HepG2 (cell line): Measurements from ENCODE around the gene TOM1L1. TPM values are rescaled to one million over a fixed set of nuclear protein-coding genes. Genes with fewer than 3 reads are reported as not detected.

Experiments
- ATAC-seq: fragments of 200-7000 bp; cut with Tn5 transposase; 3 replicates; pipeline ENCODE4 v1.9.1; 2020; ENCODE audit warnings: mild to moderate bottlenecking, moderate library complexity
- BruUV-seq: library from RNA; stranded (reverse); fragments of 400-500 nt; replicated peaks from 2 replicates; lab custom pipeline; 2021; lab: Mats Ljungman, UMichigan
- CTCF ChIA-PET: fragments of 300-600 bp; formaldehyde crosslinking; extraction: SDS; loops from one replicate; lab custom pipeline; 2021; ENCODE audit warnings: low total read pairs, inconsistent platforms, low intra/inter-chr PET ratio; lab: Yijun Ruan, JAX
- POLR2A ChIA-PET: fragments of 350-600 bp; sonication (Branson Sonifier 250); formaldehyde crosslinking; loops from one replicate; lab custom pipeline; 2020; ENCODE audit warnings: antibody characterized with exemption, inconsistent platforms; lab: Yijun Ruan, JAX
- DNase-seq: peaks from one replicate; pipeline ENCODE4 v3.0.0-alpha.2; 2015; ENCODE audit warnings: low spot score
- FAIRE-seq: peaks from 3 replicates; lab custom pipeline; 2011; peaks lifted over from hg19 to GRCh38; lab: Jason Lieb, UNC
- H2AFZ ChIP-seq: one replicate; pipeline ENCODE4 v1.6.1; 2011; ENCODE audit warnings: low read length, inconsistent platforms
- H3K27ac ChIP-seq: fragments of 300-600 bp; 3 replicates; pipeline ENCODE4 v1.8.0; 2011; ENCODE audit warnings: mixed run types, mild to moderate bottlenecking, mixed read lengths, low read length, inconsistent platforms; ENCODE audit not compliant: insufficient read depth; ENCODE audit errors: extremely low read length
- H3K27me3 ChIP-seq, 2 experiments: fragments of 200-600 bp in 1 of 2; 2 replicates in 1 of 2; 3 replicates in 1 of 2; pipeline versions ENCODE4 v1.6.0 to v1.8.0; 2011; ENCODE audit warnings: low read length in 2 of 2, mild to moderate bottlenecking in 2 of 2, moderate library complexity in 2 of 2, inconsistent platforms in 1 of 2; ENCODE audit not compliant: insufficient read depth in 2 of 2, control insufficient read depth in 1 of 2
- H3K36me3 ChIP-seq, 2 experiments: fragments of 200-600 bp in 1 of 2; replicated peaks in 1 of 2; 2 replicates in 1 of 2; 3 replicates in 1 of 2; pipeline versions ENCODE4 v1.5.1 to v1.8.0; 2011; ENCODE audit warnings: low read length in 2 of 2, inconsistent platforms in 1 of 2; ENCODE audit not compliant: insufficient read depth in 2 of 2, control insufficient read depth in 1 of 2
- H3K4me1 ChIP-seq: 2 replicates; pipeline ENCODE4 v1.5.1; 2012; ENCODE audit warnings: low read length, inconsistent platforms; ENCODE audit not compliant: insufficient read depth
- H3K4me2 ChIP-seq: 2 replicates; pipeline ENCODE4 v1.6.0; 2011; ENCODE audit warnings: low read depth, low read length, inconsistent platforms
- H3K4me3 ChIP-seq, 3 experiments: fragments of 200-600 bp in 1 of 3; sonication (generic), shearing (Covaris generic) in 1 of 3; replicated peaks in 1 of 3; 2 replicates each; pipeline ENCODE4 v1.5.1; 2011 to 2016; ENCODE audit warnings: low read length in 3 of 3, inconsistent platforms in 2 of 3, low read depth in 2 of 3, mild to moderate bottlenecking in 2 of 3, control low read depth in 1 of 3, mixed read lengths in 1 of 3; ENCODE audit not compliant: insufficient read depth in 1 of 3
- H3K79me2 ChIP-seq: one replicate; pipeline ENCODE4 v1.6.1; 2011; ENCODE audit warnings: low read length, inconsistent platforms; ENCODE audit not compliant: insufficient read depth
- H3K9ac ChIP-seq: 2 replicates; pipeline ENCODE4 v1.6.0; 2011; ENCODE audit warnings: mild to moderate bottlenecking, low read depth, low read length, inconsistent platforms; ENCODE audit not compliant: insufficient read depth
- H3K9me3 ChIP-seq: 2 replicates; pipeline ENCODE4 v1.5.1; 2012; ENCODE audit warnings: mild to moderate bottlenecking, low read length
- H4K20me1 ChIP-seq: 2 replicates; pipeline ENCODE4 v1.6.0; 2011; ENCODE audit warnings: inconsistent platforms, mild to moderate bottlenecking, low read length, moderate library complexity; ENCODE audit not compliant: insufficient read depth
- HMG20B ChIP-seq: conservative IDR thresholded peaks from 2 replicates; pipeline ENCODE4 v1.6.1; 2016; ENCODE audit warnings: missing genetic modification reagents, missing compliant biosample characterization
- HMGA1 ChIP-seq: sonication (generic); formaldehyde crosslinking; conservative IDR thresholded peaks from 2 replicates; pipeline ENCODE4 v1.4.0; 2020; ENCODE audit warnings: missing genetic modification reagents
- MXI1 ChIP-seq: IDR thresholded peaks from 3 replicates; pipeline ENCODE4 v1.6.1; 2012; ENCODE audit warnings: low read depth, low read length, inconsistent platforms, borderline replicate concordance
- NFAT5 ChIP-seq: sonication (generic); formaldehyde crosslinking; IDR thresholded peaks from 2 replicates; pipeline ENCODE4 v1.4.0; 2020; ENCODE audit warnings: missing genetic modification reagents
- POLR2G ChIP-seq: fragments of 200-400 bp; formaldehyde crosslinking; IDR thresholded peaks from 2 replicates; pipeline ENCODE4 v1.6.1; 2018; ENCODE audit warnings: mild to moderate bottlenecking, low read depth, low read length, moderate library complexity
- TSC22D2 ChIP-seq: sonication (generic); formaldehyde crosslinking; IDR thresholded peaks from 2 replicates; pipeline ENCODE4 v1.5.1; 2020; ENCODE audit warnings: missing genetic modification reagents, mild to moderate bottlenecking, borderline replicate concordance
- XBP1 ChIP-seq: sonication (generic); formaldehyde crosslinking; IDR thresholded peaks from 2 replicates; pipeline ENCODE4 v1.5.0; 2020; ENCODE audit warnings: missing genetic modification reagents
- ZBTB26 ChIP-seq: IDR thresholded peaks from 2 replicates; pipeline ENCODE4 v1.6.1; 2016; ENCODE audit warnings: missing compliant biosample characterization, missing genetic modification reagents, borderline replicate concordance
- ZNF17 ChIP-seq: sonication (generic); formaldehyde crosslinking; IDR thresholded peaks from 2 replicates; pipeline ENCODE4 v1.5.0; 2020; ENCODE audit warnings: mild to moderate bottlenecking, missing genetic modification reagents
- ZNF225 ChIP-seq: sonication (generic); formaldehyde crosslinking; IDR thresholded peaks from 2 replicates; pipeline ENCODE4 v1.4.0; 2020; ENCODE audit warnings: mild to moderate bottlenecking, missing genetic modification reagents
- ZNF646 ChIP-seq: sonication (generic); formaldehyde crosslinking; IDR thresholded peaks from 2 replicates; pipeline ENCODE4 v1.9.0; 2021; ENCODE audit warnings: mild to moderate bottlenecking, missing genetic modification reagents
- whole genome bisulfite sequencing: methylation state at CpG from one replicate; pipeline ENCODE4 v1.1.6; 2017; ENCODE audit warnings: low lambda C conversion rate; 5-methylcytosine and 5-hydroxymethylcytosine counted together
- in situ Hi-C: cut with HindIII; loops from 2 replicates; pipeline ENCODE4 v1.10.0; 2017; ENCODE audit warnings: low pct_unique_long_range_greater_than_20kb; ENCODE audit not compliant: extremely low pct_ligation_motif_present
- intact Hi-C: fragments of 100-400 bp; cut with micrococcal nuclease; formaldehyde crosslinking; loops from one replicate; pipeline ENCODE4 v1.10.0; 2022; ENCODE audit not compliant: unreplicated experiment
- polyA plus RNA-seq, 8 experiments: library from polyadenylated mRNA; depleted of rRNA in 3 of 8; stranded (reverse) in 7 of 8; unstranded in 1 of 8; fragments of >200 nt; fragmentation: Illumina TruSeq in 4 of 8; extraction: Trizol in 4 of 8; gene quantifications; 2 replicates each; pipeline versions ENCODE4 v1.2.1 to v1.2.3, GENCODE V29; 2011 to 2016; ENCODE audit warnings: low read depth in 4 of 8, missing spikeins in 1 of 8, mixed read lengths in 1 of 8; ENCODE audit not compliant: insufficient read depth in 1 of 8
- total RNA-seq, 5 experiments: library from RNA; depleted of rRNA; stranded (reverse); fragments of >200 nt; fragmentation: Illumina TruSeq; extraction: Trizol; gene quantifications; 2 replicates each; pipeline ENCODE4 v1.2.3, GENCODE V29; 2016; ENCODE audit warnings: low read depth in 1 of 5

TOM1L1 gene
- total and polyA plus RNA-seq, 2 of the 13 experiments (the other 11 are each of a cell fraction or from before 2014, with no cell fraction given), result 45.3 to 51.3 TPM

GRCh38 chr17:54863176-54863575, 37.5 kb upstream of the TOM1L1 start:
- H3K9me3 ChIP-seq, result no peaks in the 10 kb centered on the region
- ChIA-PET CTCF (no interaction called here), POLR2A (no interaction called here)
- no peak overlapping the region for H3K4me2 ChIP-seq
- H3K9ac ChIP-seq, result no peak overlapping the region
- no peak overlapping the region for H3K4me3 ChIP-seq
- ATAC-seq (no peak), FAIRE-seq (no peak), DNase-seq (no peak)
- BruUV-seq, result no TSS peak
- H3K4me1 ChIP-seq, result peaks cover 8% of the 10 kb centered on the region
- TF ChIP-seq POLR2G (no peak), ZNF17 (CRISPR knock-in tag) (no peak), NFAT5 (CRISPR knock-in tag) (no peak), MXI1 (no peak), ZBTB26 (CRISPR knock-in tag) (no peak), ZNF225 (CRISPR knock-in tag) (no peak), ZNF646 (CRISPR knock-in tag) (no peak), HMGA1 (CRISPR knock-in tag) (no peak), HMG20B (CRISPR knock-in tag) (no peak), TSC22D2 (CRISPR knock-in tag) (no peak), XBP1 (CRISPR knock-in tag) (no peak)
- no peaks in the 10 kb centered on the region for H3K79me2 ChIP-seq
- in situ Hi-C loops, result no loop called here
- H2AFZ ChIP-seq, result no peak overlapping the region
- intact Hi-C loops, result no loop called here
- no peaks in the 10 kb centered on the region for H4K20me1 ChIP-seq
- no peaks in the 10 kb centered on the region for H3K36me3 ChIP-seq
- 12% methylated on average over 2 of the region's 2 CpGs for WGBS
- no peaks in the 10 kb centered on the region for H3K27me3 ChIP-seq
- H3K27ac ChIP-seq, result no peak overlapping the region
